IMR-90 (cell line): ENCODE results near the gene BTBD18.

ENCODE experiments used
- BHLHE40 ChIP-seq: fragments of 150-350 bp; IDR thresholded peaks from 2 replicates; pipeline ENCODE4 v1.6.1; 2016; ENCODE audit warnings: mild to moderate bottlenecking, low read depth, low read length
- CHD1 ChIP-seq: IDR thresholded peaks from 2 replicates; pipeline ENCODE4 v1.6.1; 2012; ENCODE audit warnings: low read depth, low read length, improper control_type of control experiment
- CTCF ChIP-seq: conservative IDR thresholded peaks from 2 replicates; pipeline ENCODE4 v1.5.1; 2012; ENCODE audit warnings: mild to moderate bottlenecking, low read depth, low read length, improper control_type of control experiment
- MAZ ChIP-seq: IDR thresholded peaks from 2 replicates; pipeline ENCODE4 v1.6.1; 2012; ENCODE audit warnings: low read depth, mild to moderate bottlenecking, low read length, improper control_type of control experiment, moderate library complexity, borderline replicate concordance
- NFE2L2 ChIP-seq: fragments of 150-350 bp; IDR thresholded peaks from 2 replicates; pipeline ENCODE4 v1.6.1; 2016; ENCODE audit warnings: low read depth, mild to moderate bottlenecking, low read length
- POLR2A ChIP-seq: IDR thresholded peaks from 2 replicates; pipeline ENCODE4 v1.6.1; 2012; ENCODE audit warnings: mild to moderate bottlenecking, low read depth, low read length
- RAD21 ChIP-seq: IDR thresholded peaks from 2 replicates; pipeline ENCODE4 v1.6.1; 2012; ENCODE audit warnings: low read length, improper control_type of control experiment
- SMC3 ChIP-seq: fragments of 150-350 bp; IDR thresholded peaks from 2 replicates; pipeline ENCODE4 v1.6.1; 2016; ENCODE audit warnings: low read depth, mild to moderate bottlenecking, antibody characterized with exemption, low read length, moderate library complexity
- TF ChIP-seq, protein P1 (sequence below): fragments of 150-350 bp; IDR thresholded peaks from 2 replicates; pipeline ENCODE4 v1.6.1; 2017; ENCODE audit warnings: mild to moderate bottlenecking, antibody characterized with exemption, low read length, low read depth

- TF ChIP-seq CHD1, result no peak
- no peak for TF ChIP-seq POLR2A
- no peak for TF ChIP-seq CTCF
- no peak for TF ChIP-seq RAD21
- TF ChIP-seq, protein P1, sequence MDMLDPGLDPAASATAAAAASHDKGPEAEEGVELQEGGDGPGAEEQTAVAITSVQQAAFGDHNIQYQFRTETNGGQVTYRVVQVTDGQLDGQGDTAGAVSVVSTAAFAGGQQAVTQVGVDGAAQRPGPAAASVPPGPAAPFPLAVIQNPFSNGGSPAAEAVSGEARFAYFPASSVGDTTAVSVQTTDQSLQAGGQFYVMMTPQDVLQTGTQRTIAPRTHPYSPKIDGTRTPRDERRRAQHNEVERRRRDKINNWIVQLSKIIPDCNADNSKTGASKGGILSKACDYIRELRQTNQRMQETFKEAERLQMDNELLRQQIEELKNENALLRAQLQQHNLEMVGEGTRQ, result no peak
- TF ChIP-seq SMC3, result no peak
- TF ChIP-seq BHLHE40, result no peak
- TF ChIP-seq NFE2L2, result no peak
- TF ChIP-seq MAZ, result no peak
Measured at GRCh38 chr11:57732661-57733060, 19.0 kb downstream of the BTBD18 start.
